HG03457 (cell line): ENCODE data around the gene OR2F2.

Source experiments
- ATAC-seq: cut with Tn5 transposase; IDR thresholded peaks from one replicate; pipeline ENCODE4 v1.9.1; 2021; ENCODE audit warnings: moderate number of reproducible peaks; ENCODE audit not compliant: unreplicated experiment

OR2F2 gene

GRCh38 chr7:143934526-143935325 lies at the start of gene OR2F2:
Gene OR2F2, plus strand, starts transcription at chr7:143935233. Its CDS starts 0 bp downstream, at chr7:143935233.
- ATAC-seq = no peak

GRCh38 chr7:143885951-143886350 lies 49.1 kb upstream of the OR2F2 start:
- no peak for ATAC-seq

DNA sequence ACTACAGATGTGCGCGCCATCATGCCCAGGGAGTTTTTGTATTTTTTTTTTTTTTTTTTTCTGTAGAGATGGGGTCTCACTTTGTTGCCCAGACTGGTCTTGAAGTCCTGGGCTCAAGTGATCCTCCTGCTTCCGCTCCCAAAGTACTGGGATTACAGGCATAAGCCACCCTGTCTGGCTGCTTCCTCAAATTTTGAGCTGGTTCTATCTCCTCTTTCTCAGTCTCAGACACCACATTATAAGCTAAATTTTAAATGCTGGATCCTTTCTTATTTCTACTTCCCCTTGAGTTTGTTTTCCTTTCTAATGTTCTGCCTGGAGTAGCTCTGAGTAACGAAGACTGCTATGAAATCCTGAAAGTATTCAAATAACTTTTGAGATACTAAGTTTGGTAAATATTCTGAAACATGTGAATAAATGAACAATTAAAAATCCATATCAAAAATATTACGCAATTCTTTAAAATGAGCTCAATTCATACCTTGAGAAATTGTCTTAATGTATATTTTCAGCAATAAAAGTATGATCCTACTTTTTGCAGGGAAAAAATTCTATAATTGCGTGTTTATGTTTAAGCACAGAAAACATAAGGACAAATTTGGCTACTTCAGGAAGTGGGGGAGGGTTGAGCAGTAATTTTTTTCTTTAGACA lies 48.1 kb upstream of the OR2F2 start:
- ATAC-seq = no peak

DNA sequence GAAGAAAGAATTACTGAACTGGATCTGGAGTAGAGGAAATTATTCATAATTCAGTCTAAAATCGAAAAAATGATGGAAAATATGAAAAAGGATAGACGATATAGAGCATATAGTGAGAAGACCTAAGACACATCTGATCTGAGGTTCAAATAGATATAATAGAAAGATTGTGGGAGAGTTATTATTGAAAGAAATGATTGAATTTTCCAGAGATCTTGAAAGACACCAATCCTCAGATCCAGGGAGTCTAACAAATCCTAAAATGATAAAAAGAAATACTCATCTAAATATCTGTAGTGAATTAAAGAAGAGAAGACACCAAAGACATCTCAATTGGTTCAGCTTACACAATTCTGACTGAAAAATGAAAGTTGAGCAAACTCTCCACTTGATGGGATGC lies 46.0 kb upstream of the OR2F2 start:
- no peak for ATAC-seq

DNA sequence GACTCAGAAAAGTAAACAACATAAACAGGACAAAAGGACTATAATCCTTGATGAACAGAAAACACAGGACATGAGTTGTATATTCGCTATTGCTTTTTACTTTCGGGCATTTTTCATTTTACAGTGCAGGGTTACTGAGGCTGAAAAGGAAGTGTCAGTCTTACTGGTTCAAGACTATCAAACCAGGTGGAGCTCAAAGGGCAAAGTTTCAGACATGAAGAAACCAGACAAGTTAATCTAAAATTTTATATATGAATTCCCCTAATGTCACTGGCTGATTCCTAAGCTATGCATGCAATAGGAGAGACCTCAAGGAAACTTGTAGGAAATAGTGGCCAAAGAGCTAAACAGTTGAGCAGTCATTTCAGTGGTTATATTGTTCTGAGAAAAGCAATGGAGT lies 44.5 kb upstream of the OR2F2 start:
- ATAC-seq = no peak

DNA sequence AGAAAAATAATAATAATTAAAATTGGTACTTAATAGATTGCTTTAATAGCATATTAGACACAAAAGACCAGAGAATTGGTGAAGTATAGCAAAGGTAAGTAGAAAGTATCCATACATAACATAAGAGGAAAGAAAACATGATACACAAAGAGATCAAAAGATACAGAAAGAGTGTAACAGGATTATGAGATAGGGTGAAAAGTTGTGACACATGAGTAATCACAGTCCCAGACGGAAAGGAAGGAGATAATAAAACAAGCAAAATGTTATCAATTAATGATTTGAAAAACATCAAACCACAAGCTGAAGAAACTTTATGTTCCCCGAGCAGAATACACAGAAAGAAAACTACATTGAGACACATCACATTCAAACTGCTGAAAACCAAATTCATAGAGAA lies 43.6 kb upstream of the OR2F2 start:
- ATAC-seq = no peak

DNA sequence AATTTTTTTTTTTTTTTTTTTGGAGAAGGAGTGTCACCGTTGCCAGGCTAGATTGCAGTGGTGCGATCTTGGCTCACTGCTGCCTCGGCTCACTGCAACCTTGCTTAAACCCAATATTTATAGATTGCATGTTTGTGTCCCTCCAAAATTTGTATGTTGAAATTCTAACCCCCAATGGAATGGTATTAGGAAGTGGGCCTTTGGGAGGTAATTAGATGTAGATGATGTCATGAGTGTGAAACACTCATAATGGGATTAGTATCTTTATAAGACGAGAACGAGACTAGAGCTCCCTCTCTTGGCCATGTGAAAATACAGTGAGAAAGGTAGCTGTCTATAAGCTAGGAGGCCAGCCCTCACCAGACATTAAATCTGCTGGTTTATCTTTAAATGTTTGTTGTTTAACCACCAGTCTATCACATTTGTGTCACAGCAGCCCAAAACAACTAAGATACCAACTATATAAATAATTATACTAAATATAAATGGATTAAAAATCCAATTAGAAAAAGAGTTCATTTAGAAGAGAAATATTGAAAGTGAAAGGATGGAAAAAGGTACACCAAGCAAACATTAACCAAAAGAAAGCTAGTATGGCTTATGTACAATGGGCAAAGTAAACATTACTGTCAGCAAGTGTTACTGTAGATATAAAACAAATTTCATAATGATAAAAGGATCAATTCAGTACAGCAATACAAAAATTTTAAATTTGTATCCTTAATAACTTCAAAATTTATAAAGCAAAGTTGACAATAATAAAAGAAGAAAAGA lies 42.3 kb upstream of the OR2F2 start:
- ATAC-seq = peak; percentile 98

- no peak for ATAC-seq
These were observed 38.4 kb upstream of the OR2F2 start for GRCh38 chr7:143896667-143897066.

- no peak for ATAC-seq
These were observed 36.2 kb upstream of the OR2F2 start for GRCh38 chr7:143898810-143899209.

- ATAC-seq = no peak
These were observed 34.7 kb upstream of the OR2F2 start for GRCh38 chr7:143900230-143900766.

GRCh38 chr7:143901332-143901667 lies 33.7 kb upstream of the OR2F2 start:
- peak; percentile 13 for ATAC-seq

DNA sequence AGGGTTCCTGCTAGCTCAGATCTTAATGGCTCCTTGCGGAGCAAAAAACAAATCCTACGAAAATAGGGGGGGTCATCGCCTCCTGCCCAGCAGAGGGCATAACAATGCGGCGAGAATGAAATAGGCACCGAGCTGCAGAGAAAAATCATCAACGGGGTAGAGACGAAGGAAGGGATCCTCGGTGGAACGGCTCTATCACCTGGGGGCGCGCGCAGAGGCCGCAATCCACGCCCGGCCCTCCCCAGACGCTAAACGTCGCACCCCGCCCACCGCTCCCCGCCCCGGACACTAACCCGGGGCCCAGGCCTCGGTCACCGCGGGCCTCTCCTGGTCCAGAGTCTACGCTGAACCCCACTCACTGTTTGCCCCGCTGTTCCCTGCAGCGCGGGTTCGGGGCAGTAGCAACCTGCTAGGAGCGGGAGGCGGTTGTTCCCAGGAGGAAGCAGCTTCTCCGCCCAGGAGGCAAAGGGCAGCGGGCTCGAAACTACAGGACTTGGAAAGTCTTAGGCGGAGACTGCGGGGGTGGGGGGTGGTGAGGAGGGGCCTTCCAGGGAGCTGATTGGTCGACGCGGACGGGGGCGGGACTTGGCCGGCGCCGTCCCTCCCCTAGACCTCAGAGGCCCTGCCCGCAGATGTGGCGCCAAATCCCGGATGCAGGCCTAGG lies 33.2 kb upstream of the OR2F2 start, which contains the start of gene TCAF1:
TSS of gene TCAF1 (minus strand) at position 509 of the 664 bp plus-strand sequence. CDS start 25,568 bp downstream, outside the sequence.
- ATAC-seq = peak; percentile 89

DNA sequence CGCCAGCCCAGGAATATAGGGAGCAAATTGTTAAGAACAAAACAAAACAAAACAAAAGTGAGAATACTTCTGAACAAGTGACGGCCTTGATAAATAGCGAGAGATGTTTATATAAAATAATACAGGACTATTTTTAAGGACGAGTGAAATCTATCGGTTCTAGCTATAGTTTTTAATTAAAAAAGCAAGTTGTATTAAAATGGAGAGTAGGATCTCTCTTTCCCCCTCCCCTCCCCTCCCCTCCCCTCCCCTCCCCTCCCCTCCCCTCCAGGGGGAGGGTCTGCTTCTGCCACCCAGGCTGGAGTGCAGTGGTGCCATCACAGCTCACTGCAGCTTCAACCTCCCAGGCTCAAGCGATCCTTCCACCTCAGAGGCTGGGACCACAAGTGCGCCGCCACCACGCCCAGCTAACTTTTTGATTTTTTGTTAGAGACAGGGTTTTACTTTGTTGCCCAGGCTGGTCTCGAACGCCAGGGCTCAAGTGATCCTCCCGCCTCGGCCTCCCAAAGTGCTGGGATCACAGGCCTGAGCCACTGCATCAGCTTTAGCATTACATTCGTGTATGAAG lies 32.6 kb upstream of the OR2F2 start:
- ATAC-seq = no peak

GRCh38 chr7:143905509-143905908 lies 29.5 kb upstream of the OR2F2 start:
- no peak for ATAC-seq

DNA sequence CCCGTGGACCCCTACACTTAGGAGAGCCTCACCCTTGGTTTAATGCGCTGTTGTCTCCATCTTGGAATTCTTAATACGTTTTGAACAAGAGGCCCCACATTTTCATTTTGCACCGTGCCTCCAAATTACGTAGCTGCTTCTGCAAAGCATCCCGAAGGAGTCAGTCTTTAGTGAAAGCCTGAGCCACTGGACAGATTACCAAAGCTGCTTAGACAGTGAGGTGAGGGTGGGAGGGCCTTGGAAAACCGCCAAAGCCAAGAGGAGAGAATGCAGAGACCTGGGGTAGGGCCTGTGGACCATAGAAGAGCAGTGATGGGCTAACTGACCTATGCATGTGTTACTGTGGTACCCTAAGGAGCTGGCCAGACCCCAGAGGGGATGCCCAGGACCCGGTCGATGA lies 28.9 kb upstream of the OR2F2 start:
- no peak for ATAC-seq

DNA sequence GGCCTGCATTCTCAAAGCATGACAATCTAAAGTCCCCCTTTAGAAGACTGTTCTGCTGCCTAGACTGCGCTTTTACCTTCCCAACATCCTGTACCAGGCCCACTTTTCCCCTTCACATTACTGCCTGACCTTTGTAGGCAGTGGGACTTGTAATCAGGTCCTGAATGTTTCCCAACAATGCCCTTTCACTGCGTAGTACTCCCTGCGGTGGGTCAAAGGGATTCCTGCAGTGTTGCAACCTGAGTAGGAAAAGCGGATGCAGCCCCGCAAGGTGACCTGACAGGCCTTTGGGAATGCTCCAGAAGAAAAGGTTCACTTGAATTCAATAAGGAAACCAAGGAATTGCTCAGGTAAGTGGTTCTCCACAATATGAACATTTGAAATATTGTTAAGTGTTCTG lies 28.1 kb upstream of the OR2F2 start:
- ATAC-seq = no peak

- no peak for ATAC-seq
These were observed 26.9 kb upstream of the OR2F2 start for GRCh38 chr7:143908120-143908519.

DNA sequence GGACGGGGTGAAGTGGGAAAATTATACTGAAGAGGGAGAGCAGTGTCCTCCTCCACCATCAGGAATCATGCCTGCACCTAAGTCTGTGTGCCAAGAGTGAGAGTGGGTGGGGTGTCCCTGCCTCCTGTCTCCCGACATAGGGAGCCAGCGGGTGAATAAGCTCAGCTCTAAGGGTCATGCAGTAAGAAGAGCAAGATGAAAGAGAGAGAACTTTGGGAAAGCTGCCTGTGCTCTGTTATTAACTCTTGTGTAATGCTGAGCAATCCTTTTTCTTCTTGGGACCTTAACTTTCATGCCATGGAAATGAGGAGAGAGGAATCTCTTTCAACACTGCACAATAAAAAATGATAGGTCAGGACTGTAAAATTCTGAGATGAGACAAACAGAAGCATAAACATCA lies 25.2 kb upstream of the OR2F2 start:
- ATAC-seq = no peak

DNA sequence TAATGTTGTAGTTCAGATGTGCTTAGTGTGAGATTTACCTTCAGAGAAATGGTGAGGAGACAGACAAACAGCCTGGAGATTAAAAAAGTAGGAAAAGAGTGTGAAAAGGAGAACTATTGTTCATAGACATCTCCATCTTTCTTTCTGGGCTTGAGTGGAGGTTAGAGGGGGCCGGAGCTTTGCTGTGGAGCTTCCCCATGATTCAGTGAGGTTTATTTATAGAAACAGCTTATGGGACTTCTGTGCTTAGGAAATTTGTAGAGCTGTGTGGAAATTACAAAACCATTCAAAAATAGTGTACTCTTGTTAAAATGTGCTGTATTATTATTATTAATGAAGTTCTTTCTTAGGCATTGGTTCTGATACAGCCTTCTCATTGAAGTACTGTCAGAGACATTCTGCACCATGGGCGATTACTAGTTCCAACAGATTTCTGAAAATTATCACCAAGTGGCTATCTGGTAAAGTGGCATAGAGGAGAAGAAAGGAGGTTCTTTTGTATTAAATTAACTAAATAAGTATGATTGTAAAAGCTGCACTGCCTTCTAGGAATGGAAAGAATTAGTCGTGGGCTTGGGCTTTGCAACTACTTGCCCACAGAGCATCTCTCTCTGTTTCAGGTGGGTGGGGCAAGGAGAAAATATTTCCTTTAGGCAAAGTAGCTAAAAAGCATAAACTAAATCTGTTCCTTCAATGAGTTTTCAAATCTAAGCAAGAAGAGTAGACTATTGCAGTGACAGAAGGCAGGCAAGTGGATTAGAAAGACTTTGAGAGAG lies 24.4 kb upstream of the OR2F2 start:
- ATAC-seq = no peak
